ENCODE measurements around the gene EAPP.
"Not testable (repeated sequence)": the region's sequence is repeated elsewhere in the genome, so short reads cannot be mapped to it uniquely, and the experiment has no call there.

The EAPP gene

GRCh38 chr14:34484726-34485125 is 54.8 kb downstream of the EAPP start:
- DNase-seq, result no peak

GRCh38 chr14:34482463-34482862 is 57.0 kb downstream of the EAPP start:
- DNase-seq, result no peak

DNA sequence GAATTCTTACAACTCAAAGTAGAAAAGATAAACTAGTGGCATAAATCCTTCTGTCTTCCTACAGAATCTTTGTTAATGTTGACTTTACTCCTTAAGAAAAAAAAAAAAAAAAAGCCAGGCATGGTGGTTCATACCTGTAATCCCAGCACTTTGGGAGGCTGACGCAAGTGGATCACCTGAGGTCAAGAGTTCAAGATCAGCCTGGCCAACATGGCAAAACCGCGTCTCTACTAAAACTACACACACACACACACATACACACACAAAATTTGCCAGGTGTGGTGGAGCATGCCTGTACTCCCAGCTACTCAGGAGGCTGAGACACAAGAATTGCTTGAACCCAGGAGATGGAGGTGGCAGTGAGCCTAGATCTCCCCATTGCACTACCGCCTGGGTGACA is 59.8 kb downstream of the EAPP start:
- no peak for DNase-seq

DNA sequence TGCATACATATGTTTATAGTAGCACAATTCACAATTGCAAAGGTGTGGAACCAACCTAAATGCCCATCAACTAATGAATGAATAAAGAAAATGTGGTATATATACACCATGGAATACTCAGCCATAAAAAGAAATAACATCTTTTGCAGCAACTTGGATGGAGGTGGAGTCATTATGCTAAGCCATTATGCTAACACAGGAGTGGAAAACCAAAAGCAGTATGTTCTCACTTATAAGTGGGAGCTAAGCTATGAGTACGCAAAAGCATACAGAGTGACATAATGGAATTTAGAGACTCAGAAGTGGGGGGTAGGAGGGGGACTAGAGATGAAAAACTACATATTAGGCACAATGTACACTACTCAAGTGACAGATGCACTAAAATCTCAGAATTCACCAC is 61.2 kb downstream of the EAPP start:
- no peak for DNase-seq

DNA sequence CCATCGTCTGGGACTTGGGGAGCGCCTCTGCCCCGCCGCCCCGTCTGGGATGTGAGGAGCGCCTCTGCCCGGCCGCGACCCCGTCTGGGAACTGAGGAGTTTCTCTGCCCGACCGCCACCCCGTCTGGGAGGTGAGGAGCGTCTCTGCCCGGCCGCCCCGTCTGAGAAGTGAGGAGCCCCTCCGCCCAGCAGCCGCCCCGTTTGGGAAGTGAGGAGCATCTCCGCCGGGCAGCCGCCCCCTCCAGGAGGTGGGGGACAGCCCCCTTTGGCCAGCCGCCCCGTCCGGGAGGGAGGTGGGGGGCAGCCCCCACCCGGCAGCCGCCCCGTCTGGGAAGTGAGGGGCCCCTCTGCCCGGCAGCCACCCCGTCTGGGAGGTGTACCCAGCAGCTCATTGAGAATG is 63.5 kb downstream of the EAPP start:
- not testable (repeated sequence) for DNase-seq

- no peak for DNase-seq
These were observed 64.3 kb downstream of the EAPP start for GRCh38 chr14:34475163-34475562.

DNA sequence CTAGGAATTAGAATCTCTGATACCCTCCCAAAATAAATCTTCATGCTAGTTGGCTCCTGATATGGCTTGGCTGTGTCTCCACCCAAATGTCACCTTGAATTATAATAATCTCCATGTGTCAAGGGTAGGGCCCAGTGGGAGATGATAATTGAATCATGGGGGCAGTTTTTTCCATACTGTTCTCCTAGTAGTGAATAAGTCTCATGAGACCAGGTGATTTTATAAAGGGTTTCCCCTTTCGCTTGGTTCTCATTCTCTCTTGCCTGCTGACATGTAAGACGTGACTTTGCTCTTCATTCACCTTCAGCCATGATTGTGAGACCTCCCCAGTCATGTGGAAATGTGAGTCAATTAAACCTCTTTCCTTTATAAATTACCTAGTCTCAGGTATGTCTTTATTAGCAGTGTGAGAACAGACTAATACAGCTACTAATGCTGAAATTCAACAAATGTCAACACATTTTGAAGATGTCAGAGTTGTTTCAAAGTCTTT is 65.3 kb downstream of the EAPP start:
- no peak for DNase-seq

DNA sequence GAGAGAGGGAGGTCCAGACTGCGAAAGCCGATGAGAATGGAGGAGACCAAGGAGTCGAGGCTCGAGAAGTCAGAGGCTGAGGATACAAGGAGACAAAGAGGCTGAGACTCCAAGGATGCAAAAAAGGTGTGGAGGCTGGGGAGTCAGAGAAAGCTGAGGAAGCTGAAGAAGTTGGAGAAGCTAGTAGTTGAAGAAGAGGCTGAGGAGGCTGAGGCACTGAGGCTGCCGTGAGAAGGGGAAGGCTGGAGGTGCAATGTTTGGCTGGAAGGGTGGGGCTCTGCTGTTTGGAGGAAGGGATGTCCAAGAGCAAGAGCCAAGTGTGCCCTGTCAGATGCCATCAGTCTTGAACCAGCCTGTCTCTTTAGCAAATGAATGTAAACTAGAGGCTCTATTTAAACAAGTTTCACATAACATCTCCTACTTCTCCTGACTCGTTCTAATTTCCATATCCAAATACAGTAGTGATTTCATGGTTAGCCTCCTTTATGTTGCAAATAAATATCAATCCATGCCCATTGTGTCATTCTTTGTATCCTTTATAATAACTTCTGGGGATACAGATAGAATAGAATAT is 66.7 kb downstream of the EAPP start:
- DNase-seq, result no peak

- no peak for DNase-seq
These were observed 69.2 kb downstream of the EAPP start for GRCh38 chr14:34470319-34470718.

GRCh38 chr14:34466691-34467090 is 72.8 kb downstream of the EAPP start:
- no peak for DNase-seq

Measured in right kidney (tissue), 1 donor.